NT2/D1 (cell line): Measurements from ENCODE around the gene TMEM222.

Experiments
- SUZ12 ChIP-seq: IDR thresholded peaks from 2 replicates; pipeline ENCODE4 v1.6.1; 2011; ENCODE audit not compliant: insufficient read length, insufficient read depth; ENCODE audit errors: extremely low read depth
- YY1 ChIP-seq: IDR thresholded peaks from 2 replicates; pipeline ENCODE4 v1.6.1; 2011; ENCODE audit not compliant: insufficient read length, insufficient read depth
- ZNF274 ChIP-seq: IDR thresholded peaks from 2 replicates; pipeline ENCODE4 v1.6.1; 2011; ENCODE audit warnings: mild to moderate bottlenecking, low read depth, low read length

DNA sequence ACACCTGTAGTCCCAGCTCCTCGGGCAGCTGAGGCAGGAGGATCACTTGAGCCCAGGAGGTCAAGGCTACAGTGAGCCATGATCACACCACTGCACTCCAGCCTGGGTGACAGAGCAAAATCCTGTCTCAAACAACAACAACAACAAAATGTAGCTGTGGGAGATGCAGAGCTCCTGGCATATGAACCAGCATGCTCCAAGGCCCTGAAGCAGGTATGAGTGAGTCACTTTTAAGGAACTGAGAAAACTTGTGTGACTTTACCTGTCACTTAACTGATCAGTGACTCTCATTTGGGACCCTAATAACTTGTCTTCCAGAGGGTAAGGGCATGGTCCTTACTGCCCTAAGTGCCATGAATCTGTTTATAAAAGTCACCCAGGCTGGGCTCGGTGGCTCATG is 19.4 kb upstream of the TMEM222 start:
- TF ChIP-seq YY1 (no peak), SUZ12 (no peak), ZNF274 (no peak)
